ENCODE data around the gene ZMYND15. TPM values are rescaled to one million over a fixed set of nuclear protein-coding genes. Genes with fewer than 3 reads are reported as not detected.

Gene ZMYND15
- total RNA-seq, 1 donor: 1.4 TPM

DNA sequence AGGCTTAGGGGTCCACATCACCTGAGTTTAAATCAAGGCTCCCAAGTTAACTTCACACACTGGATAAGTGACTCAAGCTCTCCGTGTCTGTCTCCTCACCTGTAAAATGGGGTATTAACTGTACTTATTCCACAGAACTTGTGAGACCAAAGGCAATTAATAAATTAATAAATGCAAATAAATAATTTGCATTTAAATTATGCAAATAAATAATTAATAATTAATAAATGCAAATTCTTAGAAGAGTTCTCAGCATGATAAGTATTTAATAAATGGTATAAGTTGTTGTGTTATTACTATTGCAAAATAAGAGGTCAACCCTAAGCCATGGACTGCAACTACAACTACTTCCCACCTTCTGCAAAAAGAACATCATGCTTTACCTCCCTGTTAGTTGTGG lies 13.8 kb downstream of the ZMYND15 start:
- H3K27me3 ChIP-seq (ENCODE audit: insufficient read depth, low read length): peaks cover 65% of the 10 kb centered on the region
- TF ChIP-seq, protein P1, sequence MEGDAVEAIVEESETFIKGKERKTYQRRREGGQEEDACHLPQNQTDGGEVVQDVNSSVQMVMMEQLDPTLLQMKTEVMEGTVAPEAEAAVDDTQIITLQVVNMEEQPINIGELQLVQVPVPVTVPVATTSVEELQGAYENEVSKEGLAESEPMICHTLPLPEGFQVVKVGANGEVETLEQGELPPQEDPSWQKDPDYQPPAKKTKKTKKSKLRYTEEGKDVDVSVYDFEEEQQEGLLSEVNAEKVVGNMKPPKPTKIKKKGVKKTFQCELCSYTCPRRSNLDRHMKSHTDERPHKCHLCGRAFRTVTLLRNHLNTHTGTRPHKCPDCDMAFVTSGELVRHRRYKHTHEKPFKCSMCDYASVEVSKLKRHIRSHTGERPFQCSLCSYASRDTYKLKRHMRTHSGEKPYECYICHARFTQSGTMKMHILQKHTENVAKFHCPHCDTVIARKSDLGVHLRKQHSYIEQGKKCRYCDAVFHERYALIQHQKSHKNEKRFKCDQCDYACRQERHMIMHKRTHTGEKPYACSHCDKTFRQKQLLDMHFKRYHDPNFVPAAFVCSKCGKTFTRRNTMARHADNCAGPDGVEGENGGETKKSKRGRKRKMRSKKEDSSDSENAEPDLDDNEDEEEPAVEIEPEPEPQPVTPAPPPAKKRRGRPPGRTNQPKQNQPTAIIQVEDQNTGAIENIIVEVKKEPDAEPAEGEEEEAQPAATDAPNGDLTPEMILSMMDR (IDR thresholded peaks at IDR 0.05; ENCODE audit: extremely low read depth, low read depth, low read length): no peak
- no peak overlapping the region for H3K4me3 ChIP-seq (ENCODE audit: insufficient read depth, low read length)

DNA sequence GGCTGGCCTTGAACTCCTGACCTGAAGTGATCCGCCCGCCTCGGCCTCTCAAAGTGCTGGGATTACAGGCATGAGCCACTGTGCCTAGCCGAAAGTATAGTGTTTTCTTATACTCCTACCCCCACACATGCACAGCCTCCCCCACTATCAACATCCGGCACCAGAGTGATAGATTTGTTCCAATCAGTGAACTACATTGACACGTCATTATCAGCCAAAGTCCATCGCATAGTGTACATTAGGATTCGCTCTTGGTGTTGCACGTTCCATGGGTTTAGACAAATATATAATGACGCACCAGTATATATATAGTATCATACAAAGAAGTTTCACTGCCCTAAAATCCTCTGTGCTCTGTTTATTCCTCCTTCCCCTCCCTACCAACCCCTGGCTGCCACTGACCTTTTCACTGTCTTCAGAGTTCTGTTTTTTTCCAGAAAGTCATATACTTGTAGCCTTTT lies 20.2 kb downstream of the ZMYND15 start:
- H3K27me3 ChIP-seq (ENCODE audit: insufficient read depth, low read length): peaks cover 30% of the 10 kb centered on the region
- H3K36me3 ChIP-seq (ENCODE audit: insufficient read depth, low read length): no peaks in the 10 kb centered on the region
- no peak overlapping the region for H2AFZ ChIP-seq (ENCODE audit: low read length)
- TF ChIP-seq, protein P1 (IDR thresholded peaks at IDR 0.05; ENCODE audit: extremely low read depth, low read depth, low read length): no peak
- H3K9me3 ChIP-seq (ENCODE audit: low read depth, low read length): no peaks in the 10 kb centered on the region
- DNase-seq (ENCODE audit: insufficient read length, low spot score, missing footprints): no peak
- H3K4me3 ChIP-seq (ENCODE audit: insufficient read depth, low read length): no peak overlapping the region
- no peak overlapping the region for H3K4me2 ChIP-seq (ENCODE audit: insufficient read depth, low read length)
- H3K4me1 ChIP-seq (ENCODE audit: insufficient read depth, low read length): no peaks in the 10 kb centered on the region
- no peaks in the 10 kb centered on the region for H4K20me1 ChIP-seq (ENCODE audit: insufficient read depth, low read length)
- H3K79me2 ChIP-seq (ENCODE audit: insufficient read depth, low read length): no peaks in the 10 kb centered on the region
- no peak overlapping the region for H3K27ac ChIP-seq (ENCODE audit: low read depth, low read length)

More for the DNA sequence above, 13.8 kb downstream of the ZMYND15 start:
- Histone ChIP-seq H2AFZ (ENCODE audit: low read length) (no peak overlapping the region), H3K4me1 (ENCODE audit: insufficient read depth, low read length) (no peaks in the 10 kb centered on the region), H3K9me3 (ENCODE audit: low read depth, low read length) (no peaks in the 10 kb centered on the region), H3K79me2 (ENCODE audit: insufficient read depth, low read length) (no peaks in the 10 kb centered on the region), H3K36me3 (ENCODE audit: insufficient read depth, low read length) (no peaks in the 10 kb centered on the region), H3K4me2 (ENCODE audit: insufficient read depth, low read length) (no peak overlapping the region), H3K27ac (ENCODE audit: low read depth, low read length) (no peak overlapping the region), H4K20me1 (ENCODE audit: insufficient read depth, low read length) (no peaks in the 10 kb centered on the region)
- no peak for DNase-seq (ENCODE audit: insufficient read length, low spot score, missing footprints)

DNA sequence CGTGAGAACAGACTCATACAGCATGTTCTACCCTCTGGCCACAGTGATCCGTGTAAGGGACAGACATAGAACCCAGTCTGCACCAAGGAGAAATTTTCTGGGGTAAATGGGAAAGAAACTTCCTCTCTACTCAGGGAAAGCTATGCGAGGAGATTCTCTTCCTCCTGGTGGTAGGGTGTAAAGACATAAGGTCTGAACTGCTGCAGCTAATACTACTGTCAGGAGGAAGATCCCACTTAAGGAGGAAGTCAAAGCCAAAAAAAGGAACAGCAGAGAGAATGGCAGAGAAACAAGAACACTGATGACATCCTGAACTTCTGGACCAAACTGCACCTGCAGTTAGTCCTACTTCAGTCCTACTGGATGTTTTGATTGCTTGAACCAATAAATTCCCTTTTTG lies 25.0 kb downstream of the ZMYND15 start:
- no peak overlapping the region for H3K4me2 ChIP-seq (ENCODE audit: insufficient read depth, low read length)
- no peak overlapping the region for H3K4me3 ChIP-seq (ENCODE audit: insufficient read depth, low read length)
- no peaks in the 10 kb centered on the region for H3K9me3 ChIP-seq (ENCODE audit: low read depth, low read length)
- TF ChIP-seq, protein P1 (IDR thresholded peaks at IDR 0.05; ENCODE audit: extremely low read depth, low read depth, low read length): no peak
- H3K36me3 ChIP-seq (ENCODE audit: insufficient read depth, low read length): no peaks in the 10 kb centered on the region
- no peak overlapping the region for H2AFZ ChIP-seq (ENCODE audit: low read length)
- H3K4me1 ChIP-seq (ENCODE audit: insufficient read depth, low read length): peaks cover 5% of the 10 kb centered on the region
- no peak for DNase-seq (ENCODE audit: insufficient read length, low spot score, missing footprints)
- H3K27me3 ChIP-seq (ENCODE audit: insufficient read depth, low read length): no peaks in the 10 kb centered on the region
- no peaks in the 10 kb centered on the region for H3K79me2 ChIP-seq (ENCODE audit: insufficient read depth, low read length)
- no peak overlapping the region for H3K27ac ChIP-seq (ENCODE audit: low read depth, low read length)
- no peaks in the 10 kb centered on the region for H4K20me1 ChIP-seq (ENCODE audit: insufficient read depth, low read length)

DNA sequence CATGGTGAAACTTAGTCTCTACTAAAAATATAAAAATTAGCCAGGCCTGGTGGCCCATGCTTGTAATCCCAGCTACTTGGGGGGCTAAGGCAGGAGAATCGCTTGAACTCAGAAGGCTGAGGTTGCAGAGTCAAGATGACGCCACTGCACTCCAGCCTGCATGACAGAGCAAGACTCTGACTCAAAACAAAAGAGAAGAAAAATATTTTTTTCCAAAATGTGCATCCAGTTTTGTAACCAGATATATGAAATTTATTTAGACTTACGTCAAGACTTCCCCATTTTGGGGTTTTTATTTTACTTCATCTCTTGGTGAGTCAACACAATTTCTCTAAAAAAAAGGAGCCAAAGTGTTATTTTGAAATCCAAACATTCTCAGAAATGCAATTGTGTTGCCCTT lies 26.6 kb downstream of the ZMYND15 start:
- Histone ChIP-seq H3K9me3 (ENCODE audit: low read depth, low read length) (no peaks in the 10 kb centered on the region), H3K79me2 (ENCODE audit: insufficient read depth, low read length) (no peaks in the 10 kb centered on the region), H2AFZ (ENCODE audit: low read length) (no peak overlapping the region), H3K4me2 (ENCODE audit: insufficient read depth, low read length) (peak overlapping the region; percentile 0), H3K4me3 (ENCODE audit: insufficient read depth, low read length) (no peak overlapping the region), H3K27me3 (ENCODE audit: insufficient read depth, low read length) (no peaks in the 10 kb centered on the region), H3K36me3 (ENCODE audit: insufficient read depth, low read length) (no peaks in the 10 kb centered on the region), H4K20me1 (ENCODE audit: insufficient read depth, low read length) (no peaks in the 10 kb centered on the region), H3K4me1 (ENCODE audit: insufficient read depth, low read length) (peaks cover 5% of the 10 kb centered on the region), H3K27ac (ENCODE audit: low read depth, low read length) (peak overlapping the region; percentile 39)
- TF ChIP-seq, protein P1 (IDR thresholded peaks at IDR 0.05; ENCODE audit: extremely low read depth, low read depth, low read length): no peak
- DNase-seq (ENCODE audit: insufficient read length, low spot score, missing footprints): peak; percentile 69
